ENCODE data around the gene CSRP1.

GRCh38 chr1:201539561-201540431 is 32.9 kb upstream of the CSRP1 start:
- no peak for TF ChIP-seq SIN3A (IDR thresholded peaks at IDR 0.05; ENCODE audit: borderline replicate concordance, insufficient read depth, low read length)
- TF ChIP-seq TAF1 (IDR thresholded peaks at IDR 0.05; ENCODE audit: borderline replicate concordance, insufficient read depth, low read length): no peak
- TF ChIP-seq POLR2AphosphoS5 (IDR thresholded peaks at IDR 0.05; ENCODE audit: low read depth, low read length): no peak
